DMS153 treated with DMSO at 0.1 percent for 48 hours (cell line): Measurements from ENCODE around the gene TSPEAR.
"Not testable (repeated sequence)": the region's sequence is repeated elsewhere in the genome, so short reads cannot be mapped to it uniquely, and the experiment has no call there.

Experiments
- DNase-seq: peaks from one replicate; lab custom pipeline; 2025; ENCODE audit not compliant: unreplicated experiment; lab: John Stamatoyannopoulos, UW

Gene TSPEAR

DNA sequence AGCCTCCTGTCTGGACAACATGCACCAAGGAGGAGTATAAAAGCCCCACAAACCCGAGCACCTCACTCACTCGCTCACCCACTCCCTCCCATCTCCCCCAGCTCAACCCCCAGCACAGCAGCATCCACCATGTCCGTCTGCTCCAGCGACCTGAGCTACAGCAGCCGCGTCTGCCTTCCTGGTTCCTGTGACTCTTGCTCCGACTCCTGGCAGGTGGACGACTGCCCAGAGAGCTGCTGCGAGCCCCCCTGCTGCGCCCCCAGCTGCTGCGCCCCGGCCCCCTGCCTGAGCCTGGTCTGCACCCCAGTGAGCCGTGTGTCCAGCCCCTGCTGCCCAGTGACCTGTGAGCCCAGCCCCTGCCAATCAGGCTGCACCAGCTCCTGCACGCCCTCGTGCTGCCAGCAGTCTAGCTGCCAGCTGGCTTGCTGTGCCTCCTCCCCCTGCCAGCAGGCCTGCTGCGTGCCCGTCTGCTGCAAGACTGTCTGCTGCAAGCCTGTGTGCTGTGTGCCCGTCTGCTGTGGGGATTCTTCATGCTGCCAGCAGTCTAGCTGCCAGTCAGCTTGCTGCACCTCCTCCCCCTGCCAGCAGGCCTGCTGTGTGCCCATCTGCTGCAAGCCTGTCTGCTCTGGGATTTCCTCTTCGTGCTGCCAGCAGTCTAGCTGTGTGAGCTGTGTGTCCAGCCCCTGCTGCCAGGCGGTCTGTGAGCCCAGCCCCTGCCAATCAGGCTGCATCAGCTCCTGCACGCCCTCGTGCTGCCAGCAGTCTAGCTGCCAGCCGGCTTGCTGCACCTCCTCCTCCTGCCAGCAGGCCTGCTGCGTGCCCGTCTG lies 137.5 kb downstream of the TSPEAR start, which contains the start of gene KRTAP10-4:
KRTAP10-4 (plus strand) TSS at position 100 of the 827 bp plus-strand sequence; CDS start at position 130, 30 bp downstream.
- DNase-seq, result not testable (repeated sequence)

DNA sequence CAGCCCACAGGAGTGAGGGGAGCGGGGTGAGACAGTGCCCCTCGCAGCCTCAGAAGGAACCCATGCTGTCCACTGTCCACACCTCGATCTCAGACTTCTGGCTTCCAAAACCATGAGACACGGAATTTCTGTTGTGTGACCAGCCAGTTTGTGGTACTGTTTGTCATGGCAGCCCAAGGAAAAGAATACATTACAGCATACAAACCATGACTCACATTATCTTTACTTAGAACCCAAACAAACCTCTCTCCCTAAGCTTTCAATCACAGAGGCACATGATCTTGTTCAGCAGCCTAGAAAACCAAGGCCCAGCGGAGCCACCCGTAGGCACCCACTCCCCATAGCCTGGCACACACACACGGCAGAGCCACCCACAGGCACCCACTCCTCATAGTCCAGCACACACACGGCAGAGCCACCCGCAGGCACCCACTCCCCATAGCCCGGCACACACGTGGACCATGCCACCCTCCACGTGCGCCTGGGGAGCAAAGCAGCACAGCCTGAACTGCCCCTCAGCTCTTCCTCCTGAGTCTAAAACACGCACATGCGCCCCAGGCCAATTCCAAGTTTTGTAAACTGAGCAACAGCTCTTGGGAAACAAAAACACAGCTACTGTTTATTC lies 138.3 kb downstream of the TSPEAR start:
- no peak for DNase-seq

DNA sequence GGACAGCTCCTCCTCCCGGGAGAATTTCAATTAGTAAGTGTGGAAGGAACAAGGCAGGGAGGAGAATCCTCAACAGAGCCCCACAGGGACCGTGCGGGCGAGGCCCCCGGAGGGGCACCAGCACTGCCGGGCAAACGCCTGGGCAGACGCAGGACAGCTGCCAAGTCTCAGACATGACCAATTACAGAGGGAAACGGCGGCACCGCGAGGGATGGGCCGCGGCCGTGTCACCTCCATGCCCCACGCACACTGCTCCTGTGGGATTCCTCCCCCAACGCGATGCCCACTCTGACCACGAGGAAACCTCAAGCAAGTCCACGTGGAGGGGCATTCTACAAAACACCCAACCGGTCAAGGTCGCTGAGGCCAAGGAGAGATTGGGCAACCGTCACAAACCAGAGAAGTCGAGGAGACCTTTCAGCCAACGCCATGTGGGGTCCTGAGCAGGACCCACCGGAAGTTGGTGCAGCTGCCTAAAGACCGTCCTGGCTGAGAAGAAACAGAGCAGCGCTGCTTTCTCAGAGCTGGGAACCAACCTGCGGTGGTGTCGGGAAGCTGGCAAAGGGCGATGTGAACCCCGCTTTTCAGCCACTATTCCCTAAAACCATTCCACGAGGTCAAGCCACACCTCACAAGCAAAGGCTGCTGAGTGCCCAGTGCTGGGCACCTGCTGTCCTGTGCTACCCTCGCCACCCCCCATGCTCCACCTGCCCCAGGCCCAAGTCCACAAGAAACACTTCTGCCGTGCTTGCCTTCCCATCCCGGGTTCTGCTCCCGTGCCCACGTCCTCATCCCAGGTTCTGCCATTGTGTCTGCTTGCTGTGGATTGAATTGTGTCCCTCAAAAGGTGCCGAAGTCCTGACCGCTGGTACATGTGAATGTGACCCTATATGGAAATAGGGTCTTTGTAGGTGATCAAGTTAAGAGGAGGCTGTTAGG lies 139.3 kb downstream of the TSPEAR start:
- no peak for DNase-seq

DNA sequence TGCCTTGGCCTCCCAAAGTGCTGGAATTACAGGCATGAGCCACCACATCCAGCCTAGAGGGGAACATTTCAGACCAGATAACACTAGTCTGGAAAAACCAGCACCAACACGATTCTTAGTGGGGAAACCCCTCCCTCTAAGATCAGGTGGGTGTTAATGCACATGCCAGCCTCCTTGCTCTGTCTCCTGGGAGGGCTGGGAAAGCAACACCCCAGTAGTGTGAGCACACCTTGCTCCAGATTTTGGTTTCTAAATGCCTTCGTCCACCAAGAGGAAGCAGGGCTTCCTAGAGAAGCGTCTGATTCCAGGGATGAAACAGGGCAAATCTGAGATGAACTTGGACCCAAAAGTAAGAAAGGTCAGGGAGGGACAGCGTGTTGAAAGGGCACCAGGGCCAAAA lies 140.1 kb downstream of the TSPEAR start:
- no peak for DNase-seq

DNA sequence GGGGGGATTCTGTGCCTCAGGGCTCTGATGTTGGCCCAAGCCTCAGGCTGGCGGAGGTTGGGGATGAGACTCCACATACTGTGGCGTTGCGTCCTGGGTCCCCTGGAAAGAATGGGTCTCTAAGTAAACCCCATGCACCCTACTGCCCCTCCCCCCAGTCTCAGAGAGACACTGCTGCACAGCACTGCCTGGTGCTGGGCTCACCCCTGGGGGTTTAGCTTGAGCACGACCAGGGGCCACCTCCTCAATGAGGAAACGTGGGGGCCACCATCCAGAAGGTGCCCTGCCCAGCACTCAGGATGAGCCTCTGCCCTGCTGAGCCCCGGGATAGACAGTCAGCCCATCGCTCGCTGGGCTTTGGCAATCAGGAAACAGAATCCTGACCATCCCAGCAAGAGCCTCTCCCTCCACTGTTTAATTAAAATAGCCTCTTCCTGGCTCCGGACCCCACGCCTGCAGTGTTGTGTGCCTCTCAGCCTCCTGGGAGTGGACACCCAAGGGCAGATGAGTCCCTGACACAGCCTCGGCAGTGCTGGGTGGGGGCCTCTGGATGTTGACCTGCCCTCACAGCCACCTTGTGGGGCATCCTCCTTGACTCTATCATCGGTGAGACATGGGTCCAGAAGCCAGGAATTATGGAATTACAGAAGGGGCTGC lies 141.4 kb downstream of the TSPEAR start:
- no peak for DNase-seq

DNA sequence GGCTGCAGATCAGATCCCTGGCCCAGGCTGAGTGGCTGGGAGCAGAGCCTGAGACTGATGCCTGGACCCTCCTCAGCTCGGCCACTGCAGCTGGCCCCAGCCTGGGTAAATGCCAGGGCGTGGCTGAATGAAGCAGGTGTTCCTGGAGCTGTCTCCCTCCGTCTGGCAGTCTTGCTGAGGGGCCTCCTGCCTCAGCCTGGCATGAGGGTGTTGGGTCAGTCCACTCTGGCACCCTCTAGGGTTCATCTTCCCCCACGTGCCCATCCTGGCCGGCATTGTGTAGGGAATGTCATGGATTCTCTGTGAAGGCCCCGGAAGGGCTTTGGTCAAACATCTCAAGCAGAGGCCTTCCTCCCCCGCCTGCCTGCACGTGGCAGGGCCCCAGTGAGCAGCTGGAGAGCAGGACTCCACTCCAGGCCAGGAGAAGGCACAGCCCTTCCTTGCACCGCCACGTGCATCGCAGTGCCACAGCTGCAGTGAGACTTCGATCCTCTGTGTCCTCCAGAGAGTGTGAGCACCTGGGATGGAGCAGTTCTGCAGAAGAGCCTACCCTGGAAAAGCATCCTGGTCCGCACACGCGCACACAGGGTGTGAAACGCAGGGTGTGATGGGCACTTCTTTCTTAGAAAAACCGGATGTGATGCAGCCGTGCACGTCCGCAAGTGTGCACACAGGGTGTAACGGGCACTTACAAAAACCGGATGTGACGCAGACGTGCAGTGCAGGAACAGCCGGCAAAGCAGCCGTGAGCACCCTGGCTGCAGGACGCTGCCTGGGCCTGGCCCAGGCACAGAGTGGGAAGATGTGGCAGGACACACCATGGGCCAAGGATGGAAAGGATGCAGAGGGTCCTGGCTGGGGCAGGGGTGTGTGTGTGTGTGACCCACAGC lies 142.5 kb downstream of the TSPEAR start:
- DNase-seq, result no peak

DNA sequence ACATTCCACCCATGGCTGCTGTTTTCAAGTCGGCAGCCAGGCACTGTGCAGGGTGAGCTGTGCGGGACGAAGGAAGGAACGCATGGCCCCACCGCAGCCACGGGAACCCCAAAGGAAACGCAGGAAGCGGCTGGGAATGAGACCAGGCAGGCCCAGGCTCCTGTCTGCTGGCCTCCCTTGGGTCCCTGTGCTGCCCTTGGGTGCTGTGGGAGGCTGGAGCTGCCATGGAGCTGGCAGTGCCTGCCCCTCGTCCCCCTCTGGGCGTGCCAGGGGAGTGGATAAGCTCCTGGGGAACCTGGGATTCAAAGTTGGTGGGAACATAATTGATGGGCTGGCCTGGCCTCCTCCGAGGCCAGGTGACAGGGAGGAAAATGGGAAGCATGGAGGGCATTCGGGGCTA lies 143.1 kb downstream of the TSPEAR start:
- no peak for DNase-seq

DNA sequence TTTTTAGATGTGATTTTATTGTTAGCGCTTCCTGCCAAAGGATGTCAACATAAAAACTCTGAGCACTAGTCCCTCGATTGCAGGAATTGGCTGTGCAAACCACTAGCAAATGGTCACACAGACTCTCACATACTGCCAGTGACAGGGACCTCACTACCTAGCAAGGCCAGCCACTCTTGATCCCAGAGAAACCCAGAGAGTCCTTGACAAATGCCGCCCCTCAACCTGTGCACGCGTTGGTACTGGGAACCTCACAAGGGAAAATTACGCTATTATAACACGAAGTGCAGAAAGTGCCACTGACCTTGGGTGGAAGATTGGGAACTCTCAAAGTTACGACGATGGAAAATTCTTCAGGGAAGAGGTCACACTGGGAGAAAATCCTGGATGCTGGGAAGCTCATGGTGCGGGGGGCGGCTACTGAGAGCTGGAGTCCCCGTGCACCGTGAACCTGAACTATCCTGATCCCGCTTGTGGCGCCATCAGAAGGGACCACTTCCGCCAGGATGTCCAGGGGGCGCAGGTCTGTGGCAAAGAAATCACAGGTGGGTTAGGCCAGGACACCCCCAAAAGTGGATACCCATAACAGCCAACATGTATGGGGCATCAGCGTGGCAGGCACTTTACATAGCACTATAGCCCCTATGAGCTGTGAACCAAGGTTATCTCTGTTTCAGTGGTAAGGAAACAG lies 143.7 kb downstream of the TSPEAR start:
- no peak for DNase-seq

DNA sequence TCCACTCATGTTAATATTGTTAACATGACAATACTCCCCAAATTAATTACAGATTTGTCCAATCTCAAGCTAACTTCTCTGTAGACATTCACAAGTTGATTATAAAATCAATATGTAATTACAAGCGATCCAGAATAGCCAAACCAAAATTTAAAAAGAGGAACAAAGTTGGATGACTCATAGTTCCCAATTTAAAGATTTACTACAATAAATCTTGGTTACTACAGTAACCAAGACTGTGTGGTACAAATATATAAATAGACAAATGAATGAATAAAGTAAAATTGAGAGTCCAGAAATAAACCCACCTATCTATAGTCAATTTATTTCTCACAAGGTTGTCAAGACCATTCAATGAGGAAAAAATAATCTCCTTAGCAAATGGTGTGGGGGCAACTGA lies 145.0 kb downstream of the TSPEAR start:
- DNase-seq, result no peak

DNA sequence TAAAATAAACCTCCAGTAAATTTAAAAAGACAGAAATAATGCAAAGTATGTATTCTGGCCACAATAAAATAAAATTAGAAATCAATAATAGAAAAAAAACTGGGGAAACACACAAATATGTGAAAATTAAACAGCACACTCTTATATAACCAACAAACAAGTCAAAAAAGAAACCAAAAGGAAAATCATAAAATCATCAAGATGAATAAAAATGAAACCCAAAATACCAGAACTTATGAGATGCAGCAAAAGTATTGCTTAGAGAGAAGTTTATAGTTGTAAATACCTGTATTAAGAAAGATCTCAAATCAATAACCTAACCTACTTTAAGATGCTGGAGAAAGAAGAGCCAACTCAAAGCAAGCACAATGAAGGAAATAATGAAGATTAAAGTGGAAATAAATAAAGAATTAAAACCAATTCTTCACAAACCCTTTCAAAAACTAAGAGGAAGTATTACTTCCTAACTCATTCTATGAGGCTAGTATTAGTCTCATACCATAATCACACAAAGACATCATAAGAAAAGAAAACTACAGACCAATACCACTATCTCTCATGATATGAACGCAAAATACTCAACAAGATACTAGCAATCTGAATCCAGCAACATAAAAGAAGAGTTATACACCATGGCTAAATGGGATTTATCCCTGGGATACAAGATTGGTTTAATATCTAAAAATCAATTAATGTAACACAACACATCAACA lies 146.3 kb downstream of the TSPEAR start:
- DNase-seq, result no peak

DNA sequence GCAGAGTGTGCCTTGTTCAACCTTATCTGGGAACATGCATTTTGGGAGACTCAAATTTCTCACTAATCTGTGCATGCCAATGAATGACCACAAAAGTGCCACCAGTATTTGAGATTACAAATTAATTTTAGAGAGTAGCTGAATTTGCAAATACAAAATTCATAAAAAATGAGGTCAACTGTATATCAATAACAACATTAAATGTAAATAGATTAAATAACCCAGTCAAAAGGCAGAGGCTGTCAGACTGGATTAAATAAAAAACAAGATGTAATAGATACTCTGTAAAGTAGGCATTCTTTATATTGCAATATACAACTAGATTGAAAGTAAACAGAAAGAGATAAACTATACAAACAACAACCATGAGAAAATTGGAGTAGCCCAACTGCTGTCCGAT lies 147.3 kb downstream of the TSPEAR start:
- DNase-seq, result no peak

DNA sequence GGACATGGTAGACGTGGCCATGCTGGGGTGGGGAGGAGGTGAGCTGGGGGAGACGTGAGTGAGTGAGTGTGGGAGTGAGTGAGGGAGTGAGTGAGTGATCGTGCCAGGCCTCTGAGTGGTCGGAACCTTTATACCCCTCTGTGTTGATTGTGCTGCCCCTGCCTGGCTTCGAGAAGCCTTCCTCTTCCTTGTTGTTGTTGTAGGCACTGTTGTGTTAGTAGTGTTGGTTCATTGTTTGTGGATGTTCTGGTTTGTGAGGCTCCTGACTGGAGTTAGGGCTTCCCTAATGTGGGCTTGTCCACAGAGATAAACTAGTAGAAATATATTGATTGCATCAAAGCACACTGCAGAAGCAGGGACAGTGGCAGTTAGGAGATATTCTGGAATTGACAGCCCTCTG lies 152.7 kb downstream of the TSPEAR start, which contains the start of gene KRTAP10-3:
KRTAP10-3 (minus strand) TSS at position 101 of the 400 bp plus-strand sequence; CDS start at position 21, 80 bp downstream.
- no peak for DNase-seq

DNA sequence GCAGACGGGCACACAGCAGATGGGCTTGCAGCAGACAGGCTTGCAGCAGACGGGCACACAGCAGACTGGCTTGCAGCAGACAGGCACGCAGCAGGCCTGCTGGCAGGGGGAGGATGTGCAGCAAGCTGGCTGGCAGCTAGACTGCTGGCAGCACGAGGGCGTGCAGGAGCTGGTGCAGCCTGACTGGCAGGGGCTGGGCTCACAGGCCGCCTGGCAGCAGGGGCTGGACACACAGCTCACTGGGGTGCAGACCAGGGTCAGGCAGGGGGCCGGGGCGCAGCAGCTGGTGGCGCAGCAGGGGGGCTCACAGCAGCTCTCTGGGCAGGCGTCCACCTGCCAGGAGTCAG lies 153.1 kb downstream of the TSPEAR start:
- DNase-seq, result not testable (repeated sequence)

DNA sequence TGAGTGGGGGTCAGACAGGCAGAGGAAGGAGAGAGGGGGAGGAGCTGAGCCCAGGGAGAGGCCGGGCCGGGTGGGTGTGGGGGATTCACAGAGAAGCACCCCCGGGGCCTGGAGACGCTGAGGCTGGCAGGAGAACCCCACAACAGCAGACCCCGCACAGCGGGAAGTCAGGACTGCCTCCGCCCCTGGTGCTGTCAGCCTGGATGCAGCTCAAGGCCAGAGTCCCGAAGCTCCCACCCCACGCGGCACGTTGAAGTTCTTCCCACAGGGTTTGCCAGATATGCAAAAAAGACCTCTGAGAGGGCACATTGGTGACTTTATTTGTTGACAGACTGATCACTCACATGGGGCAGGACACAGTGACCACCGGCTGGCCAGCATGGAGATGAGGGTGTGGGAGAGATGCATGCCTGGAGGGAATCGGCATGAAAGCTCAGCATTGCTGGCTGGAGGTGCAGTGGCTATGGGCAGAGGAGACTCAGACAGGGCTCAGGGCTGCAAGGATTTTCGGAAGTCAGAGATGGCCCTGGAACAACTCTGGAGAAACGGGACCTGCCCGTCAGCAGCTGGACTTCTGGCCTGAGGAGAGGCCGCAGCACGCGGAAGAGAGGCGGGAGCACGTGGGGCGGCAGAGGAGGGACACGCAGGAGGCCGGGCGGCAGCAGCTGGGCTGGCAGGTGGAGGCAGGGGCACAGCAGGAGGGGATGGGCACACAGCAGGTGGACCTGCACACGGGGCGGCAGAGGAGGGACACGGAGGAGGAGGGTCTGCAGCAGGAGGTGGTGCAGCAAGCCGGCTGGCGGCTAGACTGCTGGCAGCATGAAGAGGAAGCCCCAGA lies 153.7 kb downstream of the TSPEAR start:
- no peak for DNase-seq

DNA sequence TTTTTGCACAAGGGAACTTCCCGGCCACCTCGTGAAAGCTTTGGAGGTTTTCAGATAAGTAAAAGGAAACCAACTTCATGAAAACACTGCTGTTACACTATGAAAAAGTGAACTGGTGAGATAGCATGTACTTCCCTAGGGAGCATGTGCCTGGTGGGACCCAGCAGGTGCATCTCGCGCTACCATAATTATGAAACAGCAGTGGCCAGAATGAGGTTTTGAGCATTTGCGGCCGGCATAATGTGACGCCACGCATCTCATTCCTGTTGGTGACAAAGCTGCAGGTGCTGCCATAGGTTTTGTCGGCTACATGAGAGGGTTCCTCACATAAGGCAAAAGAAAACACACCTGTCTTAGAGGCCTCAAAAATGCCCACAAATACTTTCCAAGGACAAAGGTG lies 154.5 kb downstream of the TSPEAR start:
- DNase-seq, result no peak

DNA sequence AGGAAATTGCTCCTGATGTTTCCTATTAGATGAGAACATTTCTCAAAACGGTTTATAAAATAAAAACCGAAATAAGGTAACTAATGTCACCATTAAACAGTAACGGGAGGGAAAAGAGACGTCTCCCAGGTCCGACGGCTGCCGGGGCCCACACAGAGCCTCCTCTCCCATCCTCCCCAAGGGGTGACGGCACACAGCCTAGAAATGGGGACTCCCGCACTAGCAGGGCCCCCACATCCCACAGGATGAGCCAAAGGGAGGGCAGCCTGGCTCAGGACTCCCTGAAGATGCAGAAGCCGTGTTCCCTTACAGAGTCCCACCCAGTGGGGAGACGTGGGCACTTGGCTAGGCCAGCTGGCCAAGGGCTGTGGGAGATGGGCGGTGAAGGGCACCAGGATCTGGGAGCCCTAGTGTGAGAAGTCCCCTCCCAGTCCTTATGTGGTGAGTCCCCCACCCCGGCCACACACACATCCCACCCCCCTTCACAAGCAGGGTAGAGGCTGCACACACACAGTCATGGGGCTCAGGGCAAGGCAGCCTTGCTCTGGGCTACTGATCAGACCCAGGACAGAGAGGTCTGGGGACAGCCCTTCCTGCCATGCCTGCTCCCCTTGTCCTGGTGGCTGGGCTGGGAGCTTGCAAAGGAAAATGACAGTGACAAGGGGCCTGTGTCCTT lies 156.0 kb downstream of the TSPEAR start:
- no peak for DNase-seq

DNA sequence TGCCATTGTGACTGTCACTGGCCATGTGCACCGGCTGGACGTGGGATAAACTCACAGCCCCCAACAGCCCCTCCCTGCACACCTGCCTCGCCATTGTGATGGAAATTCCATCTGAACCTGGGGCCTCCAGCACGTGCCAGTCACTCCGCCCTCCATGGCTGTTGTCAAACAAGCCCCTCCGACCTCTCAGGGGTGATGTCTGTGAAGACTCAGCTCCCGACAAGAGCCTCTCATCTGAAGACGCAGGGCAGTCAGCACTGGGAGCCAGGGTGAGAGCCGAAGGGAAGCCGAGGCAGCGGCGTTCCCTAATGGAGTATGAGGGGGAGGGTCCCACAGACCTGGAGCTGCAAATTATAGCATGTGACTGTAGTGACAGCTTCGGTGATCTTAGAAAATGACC lies 158.7 kb downstream of the TSPEAR start:
- DNase-seq, result no peak
